Fibroblast of skin of right biceps (primary cell): Measurements from ENCODE around the gene RPRD2.
"Not testable (repeated sequence)": the region's sequence is repeated elsewhere in the genome, so short reads cannot be mapped to it uniquely, and the experiment has no call there.

Source experiments
- DNase-seq: peaks from one replicate; pipeline ENCODE4 v3.0.0-alpha.2; 2013

RPRD2 gene

DNA sequence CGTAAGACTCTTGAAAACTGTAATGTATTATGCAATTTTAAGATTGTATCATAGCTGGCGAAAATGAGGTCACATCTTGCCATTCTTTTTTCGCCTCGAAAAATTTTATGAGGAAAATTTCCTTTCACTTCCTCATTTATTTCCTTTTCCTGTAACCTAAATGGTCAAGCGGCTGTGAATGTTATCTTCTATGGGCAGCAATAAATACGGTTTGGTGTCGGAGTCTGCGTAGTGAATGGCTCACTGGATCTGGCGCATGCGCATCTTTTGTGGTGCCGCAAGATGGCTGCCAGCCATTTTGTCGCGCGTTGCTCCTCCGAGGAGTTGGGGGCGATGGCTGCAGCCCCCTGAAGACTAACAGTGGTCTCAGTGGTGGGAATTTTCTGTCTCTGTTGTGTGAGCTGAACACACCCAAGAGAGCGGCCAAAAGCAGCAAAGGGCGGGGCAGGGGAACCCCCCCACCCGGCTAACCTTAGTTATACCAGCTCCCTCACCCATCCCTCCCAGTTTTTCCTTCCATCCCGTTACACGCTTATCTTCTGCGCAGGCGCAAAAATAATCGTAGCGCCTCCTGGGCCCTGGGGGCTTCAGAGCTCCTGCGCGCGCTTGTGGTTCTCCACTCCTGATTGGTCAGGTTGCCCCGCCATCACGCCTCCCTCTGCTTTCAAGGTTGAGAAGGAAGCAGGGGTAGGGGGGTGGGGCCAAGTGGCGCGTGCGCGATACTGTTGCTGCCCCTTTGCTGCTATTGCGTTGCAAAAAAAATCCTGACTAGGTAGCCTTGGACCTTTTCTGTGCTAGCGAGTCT lies at the start of gene RPRD2:
Gene RPRD2, plus strand, starts transcription at position 722 of the 805 bp plus-strand sequence. CDS start 568 bp downstream, outside the sequence.
- DNase-seq: peak; percentile 100

GRCh38 chr1:150314691-150315090 lies 49.3 kb upstream of the RPRD2 start:
- not testable (repeated sequence) for DNase-seq

DNA sequence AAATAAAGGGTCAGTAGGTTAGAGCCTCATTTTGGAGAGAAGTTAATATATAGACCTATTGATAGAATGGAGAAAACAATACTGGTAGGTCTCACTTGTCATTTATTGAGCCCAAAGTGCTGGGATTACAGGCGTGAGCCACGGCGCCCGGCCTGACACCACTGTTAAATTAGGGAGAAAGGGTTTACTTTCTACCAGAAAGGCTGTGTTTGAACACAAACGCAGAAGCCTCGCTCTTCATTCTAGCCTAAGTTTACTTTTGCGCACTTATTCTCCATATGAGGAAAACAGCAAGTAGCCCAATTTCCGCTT lies 43.3 kb upstream of the RPRD2 start:
- no peak for DNase-seq

DNA sequence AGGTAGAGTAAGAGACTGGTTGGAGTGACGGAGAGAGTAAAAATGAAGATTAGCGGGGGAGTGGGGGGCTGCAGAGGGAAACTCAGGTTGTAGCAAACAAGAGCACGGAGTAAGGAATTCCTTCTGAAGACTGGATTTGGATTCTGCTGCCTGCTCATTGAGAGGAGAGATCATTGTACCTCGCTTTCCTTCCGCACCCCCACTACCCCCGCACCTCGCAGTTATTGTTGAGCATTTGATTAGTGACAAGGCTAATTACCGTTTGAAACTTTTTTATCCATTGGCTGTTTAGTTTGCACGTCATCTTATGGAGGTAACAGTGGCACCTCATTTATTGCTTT lies 42.2 kb upstream of the RPRD2 start:
- no peak for DNase-seq

GRCh38 chr1:150322310-150322709 lies 41.6 kb upstream of the RPRD2 start:
- DNase-seq: no peak

- DNase-seq: no peak
Measured at GRCh38 chr1:150332651-150333290, 31.2 kb upstream of the RPRD2 start.

- no peak for DNase-seq
Measured at GRCh38 chr1:150346316-150346715, 17.6 kb upstream of the RPRD2 start.

GRCh38 chr1:150352866-150353265 lies 11.1 kb upstream of the RPRD2 start:
- no peak for DNase-seq

DNA sequence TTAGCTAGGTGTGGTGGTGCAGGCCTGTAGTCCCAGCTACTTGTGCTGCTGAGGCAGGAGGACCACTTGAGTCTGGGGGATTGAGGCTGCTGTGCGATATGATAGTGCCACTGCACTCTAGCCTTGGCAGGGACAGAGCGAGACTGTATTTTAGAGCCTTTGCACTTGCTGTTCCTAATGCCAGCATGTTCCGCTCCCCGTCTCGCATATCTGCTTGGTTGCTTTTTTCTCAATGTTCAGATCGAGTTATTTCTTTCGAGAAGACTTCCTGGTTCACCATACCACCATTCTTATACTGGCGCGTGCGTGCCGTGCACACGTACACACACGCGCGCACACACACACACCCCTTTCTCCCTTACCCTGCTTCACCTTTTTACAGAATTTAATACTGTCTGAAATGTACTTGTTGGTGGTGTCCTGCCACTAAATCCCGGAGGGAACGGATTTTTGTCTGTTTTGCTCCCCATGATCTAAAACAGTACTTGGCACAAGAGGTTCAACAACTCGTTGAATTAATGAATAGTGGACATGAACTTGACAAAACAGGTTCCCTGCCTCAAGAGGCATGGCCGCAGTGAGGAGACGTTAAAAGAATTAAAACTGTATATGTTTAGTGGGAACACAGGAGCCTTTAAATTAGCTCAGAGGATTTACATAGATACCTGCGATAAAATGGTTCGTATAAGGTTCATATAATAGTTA lies 1.1 kb upstream of the RPRD2 start:
- DNase-seq: no peak

GRCh38 chr1:150364231-150365003 lies 470 bp downstream of the RPRD2 start:
- peak; percentile 79 for DNase-seq

DNA sequence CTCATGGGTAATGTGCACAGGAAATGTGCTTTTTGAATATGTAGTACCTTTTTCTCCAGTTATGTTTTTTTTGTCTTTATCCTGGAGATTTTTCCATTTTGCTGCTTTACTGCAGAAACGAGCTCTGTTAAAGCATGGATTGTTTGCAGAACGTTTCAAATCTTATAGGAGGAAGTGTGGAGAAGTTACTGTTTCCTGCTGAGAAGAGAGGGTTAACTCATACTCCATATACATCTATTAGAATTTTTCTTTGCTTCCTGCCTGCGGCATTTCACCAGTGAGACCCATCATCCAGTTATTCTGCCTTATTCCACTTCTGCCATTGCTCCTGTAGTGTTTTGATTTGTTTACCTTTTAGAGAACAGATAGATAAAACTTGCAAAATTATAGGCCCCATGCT lies 2.0 kb downstream of the RPRD2 start:
- DNase-seq: peak; percentile 15

- DNase-seq: peak; percentile 27
Measured at GRCh38 chr1:150366416-150367296, 2.7 kb downstream of the RPRD2 start.

DNA sequence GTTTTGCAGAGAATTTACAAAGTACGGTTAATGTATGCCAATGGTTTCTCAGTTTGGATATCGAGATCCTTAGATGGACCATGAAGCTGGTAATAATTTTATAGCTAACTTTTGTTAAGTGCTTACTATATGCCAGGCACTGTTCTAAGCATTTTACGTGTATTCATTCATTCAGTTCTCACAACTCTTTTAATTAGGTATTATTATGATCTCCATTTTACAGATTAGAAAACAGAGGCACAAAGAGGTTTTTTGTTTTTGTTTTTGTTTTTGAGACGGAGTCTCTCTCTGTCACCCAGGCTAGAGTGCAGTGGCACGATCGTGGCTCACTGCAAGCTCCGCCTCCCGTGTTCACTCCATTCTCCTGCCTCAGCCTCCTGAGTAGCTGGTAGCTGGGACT lies 7.2 kb downstream of the RPRD2 start:
- no peak for DNase-seq

DNA sequence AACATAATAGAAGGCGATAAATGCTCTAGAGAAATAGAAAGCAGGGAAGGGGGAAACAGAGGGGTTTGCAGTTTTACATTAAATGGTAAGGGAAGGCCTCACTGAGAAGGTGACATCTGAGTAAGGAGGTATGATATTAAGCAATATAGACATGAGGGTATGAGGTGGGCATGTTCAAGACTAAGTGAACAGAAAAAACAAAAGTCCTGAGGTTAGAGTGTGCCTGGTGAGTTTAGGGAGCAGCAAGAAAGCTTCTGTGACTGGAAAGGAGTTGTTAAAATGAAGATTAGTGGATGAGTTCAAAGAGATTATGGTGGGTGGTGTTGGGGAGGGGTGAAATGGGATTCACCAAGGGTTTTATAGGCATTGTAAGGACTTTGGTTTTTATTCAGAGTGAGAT lies 8.6 kb downstream of the RPRD2 start:
- DNase-seq: no peak

- DNase-seq: no peak
Measured at GRCh38 chr1:150376110-150376509, 12.2 kb downstream of the RPRD2 start.

DNA sequence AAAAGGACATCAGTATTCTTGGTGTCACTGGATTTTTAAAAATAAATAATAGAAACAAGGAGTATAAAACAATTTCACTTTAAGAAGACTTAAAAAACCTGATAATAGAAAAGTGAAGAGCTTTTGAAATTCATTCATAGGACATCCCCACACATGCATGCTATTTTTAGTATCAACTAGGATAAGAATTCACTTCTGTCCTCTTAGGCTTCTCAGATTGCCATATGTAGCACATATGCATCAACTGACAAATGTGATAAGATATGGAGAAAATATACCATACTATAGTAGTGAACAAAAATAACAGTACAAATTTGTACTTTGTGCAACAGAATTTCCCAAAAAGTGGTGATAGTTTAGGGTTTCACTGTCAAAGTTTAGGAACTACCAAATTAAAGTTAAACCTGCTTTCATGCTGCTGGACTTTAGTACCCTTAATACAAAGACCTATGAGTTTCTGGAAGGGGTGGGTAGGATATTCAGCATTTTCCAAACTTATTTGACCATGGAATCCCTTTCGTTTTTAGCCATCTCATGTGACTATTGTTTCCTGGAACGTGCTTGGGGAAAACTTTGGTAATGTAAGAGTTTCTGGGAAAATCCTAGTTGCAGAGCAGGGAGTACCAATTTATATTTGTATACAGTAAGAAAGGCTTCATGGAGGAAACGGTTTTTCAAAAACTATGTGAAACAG lies 19.8 kb downstream of the RPRD2 start:
- DNase-seq: no peak

DNA sequence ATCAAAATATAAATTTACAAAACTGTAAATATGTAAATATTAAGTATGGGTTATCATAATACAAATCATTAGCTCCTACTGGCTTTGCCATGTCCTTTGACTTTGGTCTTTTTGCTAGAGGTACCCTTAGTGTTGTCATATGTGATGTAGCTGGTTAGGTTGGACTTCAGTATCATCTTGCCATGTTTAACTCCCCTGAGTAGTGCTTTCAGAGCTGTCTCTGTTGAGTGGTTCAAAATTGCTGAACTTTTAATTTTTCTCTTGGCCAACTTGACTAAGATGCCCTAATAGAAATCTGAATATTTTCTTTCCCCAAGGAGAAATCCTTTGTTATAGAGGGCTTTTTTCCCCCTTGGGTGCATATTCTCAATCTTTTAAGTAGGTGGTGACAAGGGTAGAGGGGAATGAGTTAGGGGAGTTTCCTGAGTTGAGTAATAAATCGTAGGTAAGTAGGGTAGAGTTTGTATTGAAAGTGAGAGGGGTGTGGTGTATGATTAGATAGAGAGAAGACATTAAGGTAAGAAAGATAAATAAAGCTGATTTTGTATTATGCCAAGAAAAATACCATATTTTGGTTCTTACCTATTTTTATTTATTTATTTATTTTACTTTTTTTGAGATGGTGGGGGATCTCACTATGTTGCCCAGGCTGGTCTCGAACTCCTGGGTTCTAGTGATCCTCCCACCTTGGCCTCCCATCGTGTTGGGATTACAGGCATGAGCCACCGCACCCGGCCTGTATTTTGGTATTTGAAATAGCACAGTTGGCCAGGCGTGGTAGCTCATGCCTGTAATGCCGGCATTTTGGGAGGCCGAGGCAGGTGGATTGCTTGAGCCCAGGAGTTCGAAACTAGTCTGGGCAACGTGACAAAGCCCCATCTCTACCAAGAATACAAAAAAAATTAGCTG lies 21.8 kb downstream of the RPRD2 start:
- DNase-seq: no peak

DNA sequence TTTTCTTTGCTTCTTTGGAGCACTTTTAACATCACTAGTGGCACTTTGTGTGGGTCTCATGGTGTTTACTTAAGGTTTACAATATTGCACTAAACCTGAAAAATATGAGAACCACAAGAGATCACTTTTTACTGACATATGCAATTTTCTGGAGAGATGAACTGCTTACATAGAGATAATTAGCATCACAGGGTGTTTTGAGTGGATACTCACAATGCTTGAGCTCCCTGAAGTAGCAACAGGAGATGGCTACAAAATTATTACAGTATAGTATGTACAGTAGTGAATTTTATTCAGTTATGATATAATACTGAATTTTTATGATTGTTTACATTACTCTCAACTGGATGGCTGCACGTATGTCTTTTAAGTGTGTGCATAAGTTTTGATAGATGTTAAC lies 22.6 kb downstream of the RPRD2 start:
- DNase-seq: no peak

GRCh38 chr1:150387200-150387599 lies 23.3 kb downstream of the RPRD2 start:
- no peak for DNase-seq

- DNase-seq: no peak
Measured at GRCh38 chr1:150388241-150388640, 24.3 kb downstream of the RPRD2 start.

DNA sequence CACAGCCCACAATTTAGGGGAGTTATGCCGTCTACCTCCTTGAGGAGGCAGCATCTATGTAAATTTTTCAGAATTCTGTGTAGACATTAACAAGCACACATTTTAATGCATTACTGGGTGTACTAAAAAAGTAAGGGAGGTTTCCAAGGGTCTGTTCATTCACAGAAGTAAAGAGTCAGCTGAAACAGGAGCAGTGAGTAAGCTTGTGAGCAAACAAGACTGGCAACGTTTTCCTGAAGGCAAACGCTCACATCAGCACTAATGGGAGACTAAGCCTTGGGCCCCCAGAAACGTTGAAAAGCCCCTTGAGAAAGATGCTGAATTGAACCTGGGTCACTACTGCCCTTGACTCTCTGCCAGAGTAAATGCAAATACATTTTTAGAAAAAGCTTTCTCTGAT lies 25.7 kb downstream of the RPRD2 start:
- no peak for DNase-seq
